Naive B cell (primary cell): Measurements from ENCODE around the gene C10orf143. TPM values are rescaled to one million over a fixed set of nuclear protein-coding genes. Genes with fewer than 3 reads are reported as not detected.
A peak's percentile ranks its signal among the peaks of the same experiment; 100 is the strongest.

Experiments used
- ATAC-seq, 2 donors: fragments of 150-1000 bp; cut with Tn5 transposase; 2 replicates each; pipeline ENCODE4 v1.10.0; 2021; ENCODE audit warnings: low read depth in 2 of 2, mild to moderate bottlenecking in 2 of 2, moderate library complexity in 2 of 2
- DNase-seq: peaks from one replicate; pipeline ENCODE4 v3.0.0; 2022
- H3K27ac Mint-ChIP-seq, 6 donors: one replicate each; pipeline ENCODE4 v1.8.0; 2020 to 2022; ENCODE audit warnings: mild to moderate bottlenecking in 6 of 6, mixed read lengths in 6 of 6, moderate library complexity in 5 of 6, inconsistent platforms in 2 of 6
- H3K27me3 Mint-ChIP-seq, 3 donors: one replicate each; pipeline ENCODE4 v1.8.0; 2021 to 2022; ENCODE audit warnings: mixed read lengths in 3 of 3, mild to moderate bottlenecking in 1 of 3
- H3K36me3 Mint-ChIP-seq, 2 donors: one replicate each; pipeline ENCODE4 v1.8.0; 2020 to 2022; ENCODE audit warnings: mixed read lengths in 2 of 2, inconsistent platforms in 1 of 2, mild to moderate bottlenecking in 1 of 2
- H3K4me1 Mint-ChIP-seq, 3 donors: one replicate each; pipeline ENCODE4 v1.8.0; 2020 to 2022; ENCODE audit warnings: mixed read lengths in 3 of 3, inconsistent platforms in 1 of 3, mild to moderate bottlenecking in 1 of 3, moderate library complexity in 1 of 3
- H3K4me3 Mint-ChIP-seq, 8 donors: one replicate each; pipeline ENCODE4 v1.8.0; 2020 to 2022; ENCODE audit warnings: mild to moderate bottlenecking in 8 of 8, mixed read lengths in 8 of 8, moderate library complexity in 8 of 8, inconsistent platforms in 2 of 8
- H3K9me3 Mint-ChIP-seq, 7 donors: one replicate each; pipeline ENCODE4 v1.8.0; 2020 to 2022; ENCODE audit warnings: mixed read lengths in 7 of 7, mild to moderate bottlenecking in 5 of 7, inconsistent platforms in 2 of 7, moderate library complexity in 1 of 7
- polyA plus RNA-seq, 6 donors: library from polyadenylated mRNA; unstranded; fragments of 300-500 nt; fragmentation: Illumina TruSeq; gene quantifications; one replicate each; pipeline ENCODE4 v1.2.3, GENCODE V29; 2021; ENCODE audit warnings: low read depth in 6 of 6

Gene C10orf143
- polyA plus RNA-seq, 6 donors from 2014 or later = 15.6 to 44.9 (median 20.4) TPM

- peaks cover 32 to 35% of the 10 kb centered on the region in 2 donors for H3K36me3 Mint-ChIP-seq
- H3K4me3 Mint-ChIP-seq = no peak overlapping the region
- H3K27me3 Mint-ChIP-seq = no peaks in the 10 kb centered on the region
- DNase-seq = no peak
- no peak overlapping the region for H3K27ac Mint-ChIP-seq
- H3K9me3 Mint-ChIP-seq = no peaks in the 10 kb centered on the region
- no peak for ATAC-seq
- H3K4me1 Mint-ChIP-seq = peaks cover 0 to 9% (median 8%) of the 10 kb centered on the region in 3 donors
Measured at GRCh38 chr10:130064783-130065182, 45.8 kb downstream of the C10orf143 start.

GRCh38 chr10:130062976-130063375, 47.7 kb downstream of the C10orf143 start:
- Mint-ChIP-seq H3K4me3 (no peak overlapping the region), H3K9me3 (no peaks in the 10 kb centered on the region), H3K27me3 (no peaks in the 10 kb centered on the region), H3K27ac (peak overlapping the region in 1 of 6 donors; percentile 58), H3K36me3 (peaks cover 28 to 32% of the 10 kb centered on the region in 2 donors), H3K4me1 (peaks cover 0 to 9% (median 8%) of the 10 kb centered on the region in 3 donors)
- no peak for DNase-seq
- ATAC-seq = no peak

- Mint-ChIP-seq H3K4me1 (peaks cover 0 to 3% (median 2%) of the 10 kb centered on the region in 3 donors), H3K9me3 (peaks cover 0 to under 1% (median 0%) of the 10 kb centered on the region in 7 donors), H3K36me3 (peaks cover 22 to 24% of the 10 kb centered on the region in 2 donors), H3K27me3 (no peaks in the 10 kb centered on the region), H3K27ac (peak overlapping the region in 1 of 6 donors; percentile 33), H3K4me3 (no peak overlapping the region)
- ATAC-seq = no peak
- no peak for DNase-seq
Measured at GRCh38 chr10:130062201-130062600, 48.4 kb downstream of the C10orf143 start.

- H3K4me3 Mint-ChIP-seq = no peak overlapping the region
- no peaks in the 10 kb centered on the region for H3K27me3 Mint-ChIP-seq
- ATAC-seq (no peak), DNase-seq (no peak)
- no peak overlapping the region for H3K27ac Mint-ChIP-seq
- H3K9me3 Mint-ChIP-seq = peaks cover 0 to 2% (median 0%) of the 10 kb centered on the region in 7 donors
- H3K36me3 Mint-ChIP-seq = peaks cover 19 to 20% of the 10 kb centered on the region in 2 donors
- no peaks in the 10 kb centered on the region for H3K4me1 Mint-ChIP-seq
Measured at GRCh38 chr10:130061760-130062159, 48.9 kb downstream of the C10orf143 start.

GRCh38 chr10:130054021-130054420, 56.6 kb downstream of the C10orf143 start:
- Mint-ChIP-seq H3K36me3 (peaks cover 0 to 5% of the 10 kb centered on the region in 2 donors), H3K4me1 (no peaks in the 10 kb centered on the region), H3K27me3 (peaks cover 0 to 28% (median 5%) of the 10 kb centered on the region in 3 donors), H3K4me3 (no peak overlapping the region), H3K27ac (no peak overlapping the region), H3K9me3 (peaks cover 0 to 11% (median 4%) of the 10 kb centered on the region in 7 donors)
- DNase-seq = no peak
- ATAC-seq = no peak

GRCh38 chr10:130053561-130053960, 57.1 kb downstream of the C10orf143 start:
- Mint-ChIP-seq H3K9me3 (peaks cover 0 to 11% (median 4%) of the 10 kb centered on the region in 7 donors), H3K4me3 (peak overlapping the region in 1 of 8 donors; percentile 22), H3K4me1 (no peaks in the 10 kb centered on the region), H3K27ac (no peak overlapping the region), H3K36me3 (peaks cover 0 to 5% of the 10 kb centered on the region in 2 donors), H3K27me3 (peaks cover 0 to 31% (median 5%) of the 10 kb centered on the region in 3 donors)
- ATAC-seq = no peak
- DNase-seq = no peak

- no peak for ATAC-seq
- no peak overlapping the region for H3K27ac Mint-ChIP-seq
- peaks cover 0 to 31% (median 5%) of the 10 kb centered on the region in 3 donors for H3K27me3 Mint-ChIP-seq
- H3K4me3 Mint-ChIP-seq = no peak overlapping the region
- DNase-seq = no peak
- peaks cover 0 to 5% of the 10 kb centered on the region in 2 donors for H3K36me3 Mint-ChIP-seq
- H3K4me1 Mint-ChIP-seq = no peaks in the 10 kb centered on the region
- peaks cover 0 to 11% (median 4%) of the 10 kb centered on the region in 7 donors for H3K9me3 Mint-ChIP-seq
Measured at GRCh38 chr10:130052193-130052592, 58.4 kb downstream of the C10orf143 start.

GRCh38 chr10:130050721-130051120, 59.9 kb downstream of the C10orf143 start:
- Mint-ChIP-seq H3K9me3 (peaks cover 0 to 11% (median 3%) of the 10 kb centered on the region in 7 donors), H3K4me1 (no peaks in the 10 kb centered on the region), H3K36me3 (peaks cover 0 to 5% of the 10 kb centered on the region in 2 donors), H3K4me3 (no peak overlapping the region), H3K27me3 (peaks cover 0 to 32% (median 5%) of the 10 kb centered on the region in 3 donors), H3K27ac (no peak overlapping the region)
- DNase-seq = no peak
- no peak for ATAC-seq

- DNase-seq (no peak), ATAC-seq (no peak)
- Mint-ChIP-seq H3K4me1 (no peaks in the 10 kb centered on the region), H3K4me3 (no peak overlapping the region), H3K27ac (no peak overlapping the region), H3K27me3 (peaks cover 0 to 35% (median 5%) of the 10 kb centered on the region in 3 donors), H3K9me3 (peaks cover 0 to 11% (median 4%) of the 10 kb centered on the region in 7 donors), H3K36me3 (peaks cover 0 to 5% of the 10 kb centered on the region in 2 donors)
Measured at GRCh38 chr10:130049987-130050386, 60.6 kb downstream of the C10orf143 start.

- DNase-seq (no peak), ATAC-seq (no peak)
- Mint-ChIP-seq H3K27me3 (peaks cover 1 to 35% (median 5%) of the 10 kb centered on the region in 3 donors), H3K4me1 (no peaks in the 10 kb centered on the region), H3K9me3 (peaks cover 0 to 4% (median 2%) of the 10 kb centered on the region in 7 donors), H3K4me3 (no peak overlapping the region), H3K27ac (no peak overlapping the region), H3K36me3 (peaks cover 0 to 5% of the 10 kb centered on the region in 2 donors)
Measured at GRCh38 chr10:130049244-130049643, 61.4 kb downstream of the C10orf143 start.

- Mint-ChIP-seq H3K27ac (peak overlapping the region in 2 of 6 donors; percentile 12 to 60), H3K9me3 (peaks cover 0 to 2% (median 0%) of the 10 kb centered on the region in 7 donors), H3K36me3 (no peaks in the 10 kb centered on the region), H3K4me1 (no peaks in the 10 kb centered on the region), H3K4me3 (no peak overlapping the region), H3K27me3 (peaks cover 11 to 35% (median 13%) of the 10 kb centered on the region in 3 donors)
- no peak for DNase-seq
- no peak for ATAC-seq
Measured at GRCh38 chr10:130048081-130048480, 62.5 kb downstream of the C10orf143 start.

GRCh38 chr10:130047336-130047735, 63.3 kb downstream of the C10orf143 start:
- no peak overlapping the region for H3K4me3 Mint-ChIP-seq
- peaks cover 11 to 29% (median 14%) of the 10 kb centered on the region in 3 donors for H3K27me3 Mint-ChIP-seq
- no peak overlapping the region for H3K27ac Mint-ChIP-seq
- ATAC-seq (no peak), DNase-seq (no peak)
- no peaks in the 10 kb centered on the region for H3K4me1 Mint-ChIP-seq
- no peaks in the 10 kb centered on the region for H3K36me3 Mint-ChIP-seq
- peaks cover 0 to 2% (median 0%) of the 10 kb centered on the region in 7 donors for H3K9me3 Mint-ChIP-seq

GRCh38 chr10:130046591-130046990, 64.0 kb downstream of the C10orf143 start:
- ATAC-seq (no peak), DNase-seq (no peak)
- no peaks in the 10 kb centered on the region for H3K4me1 Mint-ChIP-seq
- peaks cover 11 to 26% (median 14%) of the 10 kb centered on the region in 3 donors for H3K27me3 Mint-ChIP-seq
- H3K9me3 Mint-ChIP-seq = peaks cover 0 to 2% (median 0%) of the 10 kb centered on the region in 7 donors
- H3K4me3 Mint-ChIP-seq = peak overlapping the region in 1 of 8 donors; percentile 44
- H3K36me3 Mint-ChIP-seq = no peaks in the 10 kb centered on the region
- no peak overlapping the region for H3K27ac Mint-ChIP-seq

- DNase-seq (no peak), ATAC-seq (no peak)
- peaks cover 0 to 2% (median 0%) of the 10 kb centered on the region in 7 donors for H3K9me3 Mint-ChIP-seq
- no peak overlapping the region for H3K27ac Mint-ChIP-seq
- H3K4me3 Mint-ChIP-seq = no peak overlapping the region
- H3K36me3 Mint-ChIP-seq = no peaks in the 10 kb centered on the region
- H3K4me1 Mint-ChIP-seq = no peaks in the 10 kb centered on the region
- peaks cover 11 to 26% (median 14%) of the 10 kb centered on the region in 3 donors for H3K27me3 Mint-ChIP-seq
Measured at GRCh38 chr10:130045801-130046321, 64.8 kb downstream of the C10orf143 start.
